HG02884 (cell line): ENCODE results near the gene BLNK.
"Not testable (repeated sequence)": the region's sequence is repeated elsewhere in the genome, so short reads cannot be mapped to it uniquely, and the experiment has no call there.

Experiments used
- ATAC-seq: cut with Tn5 transposase; IDR thresholded peaks from one replicate; pipeline ENCODE4 v1.9.1; 2021; ENCODE audit warnings: mild to moderate bottlenecking, moderate library complexity; ENCODE audit not compliant: unreplicated experiment

BLNK gene

DNA sequence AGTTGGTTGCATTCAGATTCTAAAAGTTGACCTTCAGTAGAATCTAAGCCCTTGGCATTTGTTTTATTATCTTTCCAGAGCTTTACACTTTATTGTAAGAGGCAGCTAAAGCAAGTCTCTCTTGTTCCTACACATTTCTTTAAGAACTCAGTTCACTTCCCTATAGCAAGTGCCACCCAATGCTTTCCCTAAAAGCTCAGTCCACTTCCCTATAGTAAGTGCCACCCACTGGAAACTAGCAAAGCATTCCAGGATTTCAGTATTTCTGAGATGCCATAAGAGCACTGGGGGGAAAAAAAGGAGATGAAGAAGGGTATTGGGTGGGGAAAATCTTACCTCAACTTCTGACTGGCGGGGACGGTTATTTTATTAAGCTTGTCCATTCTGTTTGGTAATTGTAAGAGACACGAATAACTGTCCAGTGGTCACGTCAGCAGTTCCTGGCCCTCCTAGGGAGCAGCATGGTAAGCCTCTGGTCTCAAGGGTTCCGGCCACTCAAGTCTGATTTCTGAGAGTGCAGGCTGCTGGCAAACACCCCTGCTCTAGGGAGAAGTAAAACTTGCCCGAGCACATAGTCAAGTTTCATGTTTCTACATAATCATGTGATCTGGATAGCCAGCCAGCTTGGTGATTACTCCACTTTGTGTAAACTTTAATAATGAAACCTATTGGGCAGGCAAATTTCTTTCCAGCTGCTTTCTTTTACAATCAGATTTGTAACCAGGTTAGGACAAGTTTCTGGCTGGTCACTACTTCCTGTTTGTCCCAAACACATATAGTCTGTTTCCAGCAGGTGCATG is at the start of gene BLNK:
TSS of gene BLNK (minus strand) at position 554 of the 800 bp plus-strand sequence. CDS start at position 383, 171 bp downstream.
- ATAC-seq: peak; percentile 57

DNA sequence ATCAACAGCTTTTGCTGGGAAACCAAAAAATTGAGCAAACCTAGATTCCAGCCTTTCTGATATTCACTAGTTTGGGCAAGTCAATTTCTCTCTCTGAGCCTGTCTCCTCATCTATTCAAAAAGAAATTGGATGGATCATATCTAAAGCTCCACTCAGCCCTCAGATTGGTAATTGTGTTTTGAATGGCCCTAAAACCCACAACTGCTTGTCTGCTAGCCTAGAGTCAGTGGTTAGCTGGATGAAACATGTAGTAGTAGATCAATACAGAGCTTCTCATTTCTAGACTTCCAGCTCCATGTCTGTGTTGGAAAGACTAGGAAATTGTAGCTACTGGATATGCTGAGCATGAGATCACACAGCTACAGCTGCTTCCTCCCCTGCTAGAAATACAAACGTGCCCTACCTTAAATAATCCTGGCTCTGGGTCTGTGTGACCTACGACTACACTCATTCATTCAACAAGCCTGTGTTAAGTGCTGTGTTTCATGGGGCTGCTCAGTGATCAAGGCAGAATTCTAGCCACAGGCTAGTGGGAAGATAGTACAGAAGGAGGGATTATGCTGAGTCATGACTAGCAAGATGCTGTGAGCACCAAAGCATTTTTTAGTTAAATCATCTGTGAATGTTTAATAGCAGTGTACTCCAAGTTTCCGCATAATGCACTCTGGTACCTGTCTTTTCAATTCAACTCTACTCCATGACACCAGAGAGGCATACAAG is 48.5 kb upstream of the BLNK start:
- ATAC-seq: no peak

DNA sequence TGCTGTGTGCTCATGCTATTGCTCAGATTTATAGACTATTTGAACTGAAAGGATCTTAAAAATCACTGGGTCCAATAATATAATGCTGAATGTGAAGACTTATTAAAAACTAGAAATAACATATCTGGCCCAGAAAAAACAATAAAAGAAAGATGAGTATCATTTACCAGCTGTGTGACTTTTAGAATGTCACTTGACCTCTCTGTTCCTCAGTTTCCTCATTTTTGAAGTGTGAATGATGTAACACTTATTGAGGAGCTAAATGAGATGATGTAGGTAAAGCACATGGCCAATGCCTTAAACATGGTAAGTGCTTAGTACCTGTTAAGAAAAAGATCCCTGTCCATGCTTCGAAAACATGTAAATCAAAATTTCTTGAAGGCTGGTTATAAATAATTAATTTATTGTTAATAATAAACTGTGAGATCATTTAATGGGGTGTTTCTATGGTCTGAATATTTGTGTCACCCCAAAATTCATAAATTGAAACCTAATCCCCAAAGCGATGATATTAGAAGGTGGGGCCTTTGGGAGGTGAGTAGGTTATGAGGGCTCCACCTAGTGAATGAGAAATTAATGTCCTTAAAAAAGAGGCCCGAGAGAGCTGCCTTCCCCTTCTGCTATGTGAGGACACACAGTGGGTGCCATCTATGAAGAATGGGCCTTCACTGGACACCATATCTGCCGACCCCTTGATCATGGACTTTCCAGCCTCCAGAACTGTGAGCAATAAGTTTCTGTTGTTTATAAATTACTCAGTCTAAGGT is 45.9 kb upstream of the BLNK start:
- ATAC-seq: no peak

DNA sequence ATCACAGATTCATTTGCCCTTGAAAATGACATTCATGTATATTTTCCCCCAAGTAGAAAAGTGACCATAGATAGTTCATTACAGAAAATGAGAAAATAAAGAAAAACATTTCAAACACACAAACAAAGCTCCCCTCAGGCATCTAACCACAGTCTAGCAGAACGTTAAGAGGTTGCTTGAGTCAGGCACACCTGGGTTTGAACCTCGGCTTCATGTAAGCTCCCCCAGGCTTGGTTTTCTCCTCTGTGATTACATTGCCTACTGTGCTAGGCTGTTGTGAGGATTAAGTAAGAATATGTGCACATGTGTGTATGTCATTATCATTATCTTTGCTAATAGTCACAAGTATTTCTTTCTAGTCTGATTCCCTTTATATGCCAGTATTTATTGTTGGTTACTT is 42.0 kb upstream of the BLNK start:
- ATAC-seq: no peak

DNA sequence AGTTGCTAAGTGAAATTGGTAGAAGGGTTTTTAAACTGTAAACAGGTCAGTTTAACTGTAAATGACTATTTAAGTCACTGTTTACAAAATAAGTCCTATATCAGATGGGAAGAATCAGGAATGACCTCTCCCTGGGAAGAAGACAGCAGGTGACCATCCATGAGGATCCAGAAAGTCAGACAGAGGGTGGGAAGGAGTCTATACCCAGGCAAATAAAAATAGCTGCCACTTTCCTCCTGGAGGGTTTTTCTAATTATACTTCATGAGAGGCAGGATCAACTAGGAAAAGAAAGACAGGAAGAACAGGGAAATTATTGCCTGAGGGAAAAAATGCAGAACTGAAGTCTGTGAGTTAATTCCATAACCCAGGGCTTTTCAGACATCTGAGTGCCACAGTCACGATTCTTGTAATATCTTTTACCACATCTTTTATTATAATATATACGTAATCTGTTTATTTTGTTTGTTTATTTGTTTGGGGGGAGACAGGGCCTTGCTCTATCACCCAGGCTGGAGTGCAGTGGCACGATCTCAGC is 39.9 kb upstream of the BLNK start:
- no peak for ATAC-seq

DNA sequence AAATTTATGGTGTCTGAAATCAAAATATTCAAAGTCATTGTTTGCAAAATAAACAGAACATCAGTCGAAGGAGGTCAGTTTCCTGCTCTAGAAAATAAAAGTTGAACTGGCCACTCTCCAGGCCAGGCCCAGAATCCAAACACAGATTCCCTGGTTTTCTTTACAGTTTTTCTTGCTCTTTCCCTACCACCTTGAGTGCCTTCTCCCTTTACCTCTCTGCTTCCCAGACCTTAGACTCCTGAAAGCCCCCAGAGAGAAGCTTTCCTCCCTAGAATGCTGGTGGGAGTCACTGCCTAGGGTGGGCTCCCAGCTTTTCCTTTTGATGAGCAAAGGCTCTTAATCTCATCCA is 38.9 kb upstream of the BLNK start:
- no peak for ATAC-seq

DNA sequence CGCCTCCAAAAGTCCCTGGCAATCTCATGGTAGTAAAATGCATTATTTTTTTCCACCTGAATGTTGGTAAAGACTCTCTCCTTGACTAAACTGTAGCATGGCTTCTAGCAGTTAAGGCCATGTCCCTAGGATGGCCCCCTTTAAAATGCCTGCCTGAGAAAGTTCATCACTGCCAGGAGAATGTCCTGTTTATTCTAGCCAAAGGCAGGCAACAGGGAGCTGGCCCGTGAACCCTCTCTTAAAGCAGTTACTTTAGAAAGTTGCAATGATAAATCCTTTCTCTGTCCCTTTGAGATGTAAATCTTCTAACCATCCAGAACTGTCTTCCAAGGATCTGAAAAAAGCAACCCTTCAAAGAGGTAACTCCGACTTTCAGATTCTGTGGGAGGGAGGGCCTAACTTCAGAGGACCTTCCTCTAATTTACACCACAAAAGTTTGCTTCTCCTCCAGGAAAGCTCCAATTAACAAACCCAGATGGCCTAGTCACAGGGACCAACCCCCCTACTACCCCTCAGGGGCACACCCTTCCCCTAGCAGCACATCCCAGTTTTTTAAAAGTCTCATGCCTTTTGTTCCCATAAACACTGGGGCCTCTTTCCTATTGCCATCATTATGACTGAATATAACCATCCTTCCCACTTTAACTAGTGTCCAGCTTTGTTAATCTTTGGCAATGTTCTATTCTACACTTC is 38.4 kb upstream of the BLNK start:
- ATAC-seq: no peak

DNA sequence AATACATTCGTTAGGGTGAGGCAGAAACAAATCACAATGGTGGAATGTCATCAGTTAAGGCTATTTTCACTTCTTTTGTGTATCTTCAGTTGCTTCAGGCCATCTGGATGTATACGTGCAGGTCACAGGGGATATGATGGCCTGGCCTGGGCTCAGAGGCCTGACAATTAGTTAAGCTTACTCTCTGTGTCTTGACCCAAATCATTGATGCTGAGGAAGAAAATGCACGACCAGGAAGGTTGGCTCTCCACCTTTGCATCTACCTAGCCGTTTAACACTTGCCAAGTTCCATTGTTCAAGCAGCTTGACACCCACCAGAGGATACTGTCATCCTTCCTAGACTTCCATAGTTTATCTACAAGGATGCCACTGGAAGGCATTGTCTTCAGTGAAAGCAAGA is 37.5 kb upstream of the BLNK start:
- not testable (repeated sequence) for ATAC-seq

DNA sequence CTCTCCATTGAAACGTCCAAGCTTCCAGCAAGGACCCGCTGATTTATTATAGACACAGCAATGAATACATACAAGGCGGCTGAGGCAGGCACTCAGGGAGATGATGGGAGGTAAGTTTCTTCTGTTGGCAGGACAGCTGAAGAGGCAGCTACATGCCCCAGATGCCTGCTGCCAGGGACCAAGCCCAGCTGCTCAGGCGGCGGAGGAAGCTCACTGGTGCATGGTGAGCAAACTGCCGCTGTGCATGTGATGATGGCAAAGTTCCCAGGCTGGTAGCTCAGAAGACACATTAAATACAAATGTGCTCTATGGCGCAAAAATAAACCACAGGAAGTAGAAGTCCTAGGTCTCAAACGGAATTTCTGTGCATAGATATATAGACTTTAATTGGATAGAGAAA is 35.1 kb upstream of the BLNK start:
- ATAC-seq: no peak

DNA sequence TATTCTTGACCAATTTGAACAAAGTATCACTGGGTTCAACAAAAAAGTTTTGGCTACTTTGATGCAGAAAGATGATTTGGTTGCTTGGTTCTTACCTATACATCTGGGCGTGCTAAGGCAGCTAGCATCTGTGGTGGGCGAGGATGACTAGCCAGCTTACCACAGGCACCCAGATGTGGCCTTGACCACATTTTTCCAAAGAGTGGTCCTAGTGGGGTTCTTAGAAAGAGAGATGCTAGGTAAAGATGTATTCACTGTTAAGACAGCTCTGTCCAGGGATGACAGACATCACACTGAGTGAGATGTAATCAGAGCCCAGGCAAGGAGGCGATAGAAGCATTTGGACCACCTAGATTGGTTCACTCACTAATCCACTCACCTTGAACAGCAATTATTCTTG is 33.6 kb upstream of the BLNK start:
- no peak for ATAC-seq

DNA sequence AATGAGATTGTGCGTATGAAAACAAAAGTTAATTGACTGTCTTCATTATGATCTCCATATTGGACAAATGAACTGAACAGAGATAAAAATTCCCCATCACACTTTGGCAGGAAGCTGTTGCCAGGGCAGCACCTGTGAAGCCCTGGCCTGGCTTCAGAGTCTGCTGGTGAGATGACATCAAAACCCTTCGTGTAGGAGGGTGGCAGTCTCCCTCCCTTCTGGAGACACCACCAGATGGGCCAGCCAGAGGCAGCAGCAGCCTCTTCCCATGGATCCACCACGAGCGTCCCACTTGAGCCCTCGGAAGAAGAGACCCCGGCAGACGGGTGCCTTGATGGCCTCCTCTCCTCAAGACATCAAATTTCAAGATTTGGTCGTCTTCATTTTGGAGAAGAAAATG is 32.9 kb upstream of the BLNK start, which contains the start of gene DNTT:
TSS of gene DNTT (plus strand) at position 205 of the 400 bp plus-strand sequence. CDS start at position 269, 64 bp downstream.
- no peak for ATAC-seq

DNA sequence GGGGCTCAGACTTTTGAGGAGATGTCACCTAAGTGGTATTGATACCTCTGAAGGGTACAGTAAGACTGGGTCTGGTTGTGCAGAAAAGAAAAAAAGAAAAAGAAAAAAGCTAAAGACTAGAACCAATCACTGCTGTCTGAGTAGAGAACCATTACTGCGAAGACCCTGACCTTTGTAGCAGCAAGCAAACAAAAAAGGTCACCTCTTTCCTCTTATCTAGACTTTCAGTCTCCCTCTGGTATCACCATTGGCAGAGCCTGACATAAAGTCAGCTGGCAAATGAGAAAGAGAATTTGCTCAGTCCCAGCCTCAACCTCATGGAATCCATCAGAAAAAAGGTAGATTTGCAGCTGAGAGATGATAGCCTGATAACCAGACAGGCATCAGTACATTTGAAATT is 30.2 kb upstream of the BLNK start:
- ATAC-seq: no peak

DNA sequence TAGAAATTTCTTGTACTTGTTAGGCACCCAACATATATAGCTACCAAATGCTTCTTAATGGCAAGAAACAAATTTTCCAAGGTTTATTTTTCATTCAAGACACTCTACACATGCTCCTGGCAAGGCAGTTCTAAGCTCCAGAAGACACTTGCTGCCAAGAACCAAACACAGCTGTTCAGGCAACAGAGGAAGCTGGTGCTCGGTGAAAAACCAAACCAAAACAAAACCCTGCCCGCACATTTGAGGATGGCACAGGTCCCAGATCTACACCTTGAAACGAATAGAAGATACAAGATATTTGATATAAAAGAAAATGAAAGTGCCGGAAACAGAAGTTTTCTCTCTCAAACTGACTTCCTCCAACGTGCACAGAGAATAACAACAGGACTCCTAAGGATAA is 28.0 kb upstream of the BLNK start:
- ATAC-seq: no peak

DNA sequence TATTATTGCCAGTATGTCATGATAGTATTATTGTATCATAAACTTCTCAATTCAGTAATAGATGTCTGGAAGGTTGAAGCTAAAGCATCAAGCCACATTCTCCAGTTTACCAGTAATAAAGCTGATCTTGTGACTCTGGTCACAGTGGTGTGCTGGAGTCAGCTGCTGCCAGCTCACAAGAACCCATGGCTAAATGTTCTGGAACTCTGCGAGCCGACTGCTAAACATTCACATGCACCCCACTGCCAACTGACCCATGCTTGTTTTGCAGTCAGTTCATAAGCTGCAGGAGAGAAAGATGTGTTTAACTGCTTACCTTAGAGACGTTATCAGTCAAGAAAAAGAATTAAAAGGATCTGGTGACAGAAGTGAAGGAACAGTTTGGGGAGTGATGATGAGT is 27.0 kb upstream of the BLNK start:
- ATAC-seq: no peak

DNA sequence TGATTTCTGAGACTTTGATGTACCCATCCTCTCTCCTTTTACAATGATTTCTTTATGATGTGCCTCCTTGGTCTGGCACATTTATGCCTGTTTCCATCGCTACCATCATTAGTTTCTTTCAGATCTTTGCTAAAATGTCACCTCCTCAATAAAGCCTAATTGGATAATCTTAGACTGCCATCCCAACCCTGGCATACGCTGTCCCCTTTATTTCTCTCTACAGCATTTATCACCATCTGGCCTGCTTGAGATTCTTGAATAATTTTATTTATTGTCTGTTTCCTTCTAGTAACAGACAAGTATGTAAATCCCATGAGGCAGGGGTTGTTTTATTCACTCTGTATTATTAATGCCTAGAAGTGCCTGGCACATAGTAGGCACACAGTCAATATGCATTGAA is 26.1 kb upstream of the BLNK start:
- ATAC-seq: no peak

DNA sequence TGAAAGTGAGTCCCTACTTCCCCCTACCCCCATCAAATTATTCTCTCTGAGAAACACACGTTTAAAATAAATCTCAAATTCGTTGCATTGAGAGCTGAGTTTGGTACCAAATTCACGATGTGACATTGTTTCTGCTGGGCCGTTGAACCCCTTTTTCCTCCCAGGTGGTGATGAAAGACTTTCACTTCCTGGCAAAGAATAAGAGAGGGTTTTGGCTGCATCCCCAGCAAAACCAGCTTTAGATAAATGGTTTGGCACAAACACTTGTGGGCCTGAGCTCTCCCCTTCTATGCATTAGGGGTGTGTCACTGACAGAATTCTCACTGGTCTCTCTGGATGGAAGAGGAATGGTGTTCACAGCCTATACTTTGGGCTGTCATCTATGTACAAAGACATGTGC is 24.1 kb upstream of the BLNK start:
- ATAC-seq: no peak

DNA sequence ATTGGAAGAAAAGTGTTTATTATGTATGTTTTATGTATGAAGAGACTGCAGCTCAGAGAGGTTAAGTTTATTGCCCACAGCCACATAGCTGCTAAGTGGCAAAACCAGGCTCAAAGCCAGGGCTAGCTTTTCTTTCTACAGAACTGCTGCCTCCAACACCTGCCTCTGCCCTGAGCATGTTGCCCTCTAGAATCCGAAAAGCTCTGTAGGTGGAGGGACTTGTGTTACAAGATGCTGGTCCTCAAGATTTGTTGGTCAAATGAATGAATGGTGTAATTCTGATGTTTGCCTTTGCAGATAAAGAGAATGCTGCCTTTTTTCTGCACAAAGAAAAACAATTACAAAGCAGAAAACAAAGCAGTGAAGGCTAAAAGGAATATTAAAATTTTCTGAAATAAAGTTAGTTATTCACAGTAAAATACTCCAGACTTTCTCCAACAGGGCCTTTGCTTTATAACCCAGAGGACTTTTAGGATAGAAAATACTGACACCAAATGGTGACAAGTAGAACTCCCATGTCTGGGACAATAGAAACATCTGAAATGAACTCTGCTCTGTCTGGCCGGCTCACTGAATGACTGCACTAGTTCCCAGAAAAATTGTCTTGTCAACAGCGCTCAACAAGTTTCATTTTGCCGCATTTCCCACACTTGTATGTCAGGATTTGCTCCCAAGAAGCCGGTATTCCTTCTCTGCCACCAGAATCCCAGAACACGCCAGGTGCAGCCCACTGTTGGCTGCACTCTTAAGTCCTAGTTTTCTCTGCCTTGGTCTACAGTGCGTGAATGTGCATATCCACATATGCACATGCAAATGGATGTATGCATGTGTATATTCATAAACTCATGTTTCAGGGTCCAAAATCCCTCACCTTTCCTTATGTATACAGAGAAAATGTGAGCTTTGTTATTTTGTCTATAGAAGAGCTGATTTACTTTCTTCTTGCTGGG is 21.9 kb upstream of the BLNK start:
- ATAC-seq: no peak

DNA sequence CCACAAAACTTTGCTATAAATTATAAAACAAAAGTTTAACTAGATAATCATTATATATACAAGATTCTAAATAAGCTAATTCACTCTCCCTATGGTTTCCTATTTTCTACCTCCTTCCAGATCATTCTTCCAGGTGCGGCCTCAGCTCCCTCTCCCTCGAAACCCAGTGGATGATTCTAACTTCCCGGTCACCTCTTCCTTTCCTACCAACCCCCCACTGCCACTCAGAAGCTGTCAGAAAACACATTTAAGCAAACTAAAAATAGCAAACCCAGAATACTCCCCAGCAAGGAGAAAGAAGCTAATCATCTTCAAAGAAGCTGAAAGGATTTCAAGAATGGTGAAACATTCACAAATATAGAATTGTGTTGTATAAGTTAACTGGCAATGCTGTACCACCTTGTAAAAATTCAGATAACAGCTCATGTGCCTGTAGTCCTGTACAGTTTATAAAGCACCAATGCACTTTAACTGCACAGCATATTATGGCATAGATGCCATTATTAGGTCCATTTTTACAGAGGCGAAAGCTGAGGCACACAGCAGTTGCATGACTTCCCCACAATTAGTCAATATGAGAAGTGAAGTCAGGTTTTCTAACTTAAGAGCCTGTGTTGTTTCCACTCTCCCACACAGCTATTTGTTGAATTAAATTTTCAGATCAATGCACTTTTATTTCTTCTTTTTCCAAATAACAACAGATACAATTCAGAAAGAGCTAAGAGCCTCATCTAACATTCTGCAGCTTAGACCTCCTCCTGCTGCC is 19.2 kb upstream of the BLNK start:
- ATAC-seq: no peak
